Right lobe of liver (tissue), 6 donors: Measurements from ENCODE around the gene DYRK3. TPM values are rescaled to one million over a fixed set of nuclear protein-coding genes. Genes with fewer than 3 reads are reported as not detected.
A peak's percentile ranks its signal among the peaks of the same experiment; 100 is the strongest.

Source experiments
- ATAC-seq, 4 donors: fragments of 200-7000 bp; cut with Tn5 transposase; one replicate each; pipeline ENCODE4 v1.9.1; 2020; ENCODE audit warnings: mild to moderate bottlenecking in 4 of 4, moderate library complexity in 4 of 4
- DNase-seq, 3 donors: peaks; one replicate each; pipeline ENCODE4 v3.0.0-alpha.2; 2020
- H3K27ac ChIP-seq, 3 donors: fragments of 200-600 bp; one replicate each; pipeline ENCODE4 v1.8.0; 2022
- H3K27me3 ChIP-seq, 2 donors: fragments of 200-600 bp; one replicate each; pipeline ENCODE4 v1.8.0; 2022
- H3K36me3 ChIP-seq, 4 donors: fragments of 200-600 bp; sonication (generic) in 1 of 4; one replicate each; pipeline versions ENCODE4 v1.5.1 to v1.8.0; 2017 to 2022; ENCODE audit warnings: control low read depth in 1 of 4
- H3K4me1 ChIP-seq, 4 donors: fragments of 200-600 bp; sonication (generic) in 1 of 4; one replicate each; pipeline versions ENCODE4 v1.5.1 to v1.8.0; 2017 to 2022; ENCODE audit warnings: control low read depth in 1 of 4
- H3K4me3 ChIP-seq, 3 donors: fragments of 200-600 bp; one replicate each; pipeline ENCODE4 v1.8.0; 2022
- H3K9me3 ChIP-seq, 4 donors: fragments of 200-600 bp; sonication (generic) in 1 of 4; one replicate each; pipeline versions ENCODE4 v1.5.1 to v1.8.0; 2017 to 2022; ENCODE audit warnings: control low read depth in 1 of 4
- CTCF ChIP-seq, 4 donors: fragments of 200-600 bp in 3 of 4; fragments of 450-650 bp in 1 of 4; IDR thresholded peaks; one replicate each; pipeline versions ENCODE4 v1.5.1 to v1.8.0; 2016 to 2022; ENCODE audit warnings: antibody characterized with exemption in 4 of 4, mild to moderate bottlenecking in 2 of 4
- POLR2A ChIP-seq: fragments of 450-650 bp; IDR thresholded peaks from one replicate; pipeline ENCODE4 v1.6.1; 2017; ENCODE audit warnings: antibody characterized with exemption, mild to moderate bottlenecking
- whole genome bisulfite sequencing: methylation state at CpG from one replicate; pipeline ENCODE4 v1.1.6; 2018; ENCODE audit warnings: low coverage, low lambda C conversion rate; ENCODE audit not compliant: insufficient coverage; ENCODE audit errors: missing lambda C conversion rate; 5-methylcytosine and 5-hydroxymethylcytosine counted together
- intact Hi-C, 2 donors: fragments of 100-400 bp; cut with DNase I; formaldehyde crosslinking; loops; one replicate each; pipeline versions ENCODE4 v1.11.2 to v1.14.1; 2022
- total RNA-seq, 6 experiments: library from RNA; depleted of rRNA in 2 of 6; stranded (reverse); fragments of >200 nt in 2 of 6; fragmentation: NEBNext Ultra II Directional in 3 of 6; extraction: Animal tissue kit (Norgen Biotek cat#: 25700) in 3 of 6; gene quantifications; one replicate each; pipeline versions ENCODE4 v1.1.0 to v1.2.4, GENCODE V29; 2016 to 2023
- donor health status: DM: no; HTN: yes; CAD: no.
- donor health status: DM: no; HTN: no; CAD: no.
- donor health status: DM: no; HTN: no; CAD: no.
- donor health status: DM: no; HTN: yes; CAD: no.
- donor health status: DM: no; HTN: yes; CAD: no.

The DYRK3 gene
- total RNA-seq, 6 experiments from 2014 or later, result 2.8 to 5.6 (median 4.0) TPM

- ATAC-seq (no peak), DNase-seq (no peak)
- H3K4me1 ChIP-seq, result peaks cover 0 to 42% (median 9%) of the 10 kb centered on the region in 4 donors
- no peaks in the 10 kb centered on the region for H3K36me3 ChIP-seq
- H3K9me3 ChIP-seq, result no peaks in the 10 kb centered on the region
- no peaks in the 10 kb centered on the region for H3K27me3 ChIP-seq
- TF ChIP-seq CTCF (IDR thresholded peaks at IDR 0.05) (no peak), POLR2A (no peak)
- H3K27ac ChIP-seq, result no peak overlapping the region
- 36% methylated on average over 5 of the region's 5 CpGs for WGBS
- no peak overlapping the region for H3K4me3 ChIP-seq
- intact Hi-C loops, result no loop called here
These were observed 28.0 kb downstream of the DYRK3 start for GRCh38 chr1:206663362-206663761.

DNA sequence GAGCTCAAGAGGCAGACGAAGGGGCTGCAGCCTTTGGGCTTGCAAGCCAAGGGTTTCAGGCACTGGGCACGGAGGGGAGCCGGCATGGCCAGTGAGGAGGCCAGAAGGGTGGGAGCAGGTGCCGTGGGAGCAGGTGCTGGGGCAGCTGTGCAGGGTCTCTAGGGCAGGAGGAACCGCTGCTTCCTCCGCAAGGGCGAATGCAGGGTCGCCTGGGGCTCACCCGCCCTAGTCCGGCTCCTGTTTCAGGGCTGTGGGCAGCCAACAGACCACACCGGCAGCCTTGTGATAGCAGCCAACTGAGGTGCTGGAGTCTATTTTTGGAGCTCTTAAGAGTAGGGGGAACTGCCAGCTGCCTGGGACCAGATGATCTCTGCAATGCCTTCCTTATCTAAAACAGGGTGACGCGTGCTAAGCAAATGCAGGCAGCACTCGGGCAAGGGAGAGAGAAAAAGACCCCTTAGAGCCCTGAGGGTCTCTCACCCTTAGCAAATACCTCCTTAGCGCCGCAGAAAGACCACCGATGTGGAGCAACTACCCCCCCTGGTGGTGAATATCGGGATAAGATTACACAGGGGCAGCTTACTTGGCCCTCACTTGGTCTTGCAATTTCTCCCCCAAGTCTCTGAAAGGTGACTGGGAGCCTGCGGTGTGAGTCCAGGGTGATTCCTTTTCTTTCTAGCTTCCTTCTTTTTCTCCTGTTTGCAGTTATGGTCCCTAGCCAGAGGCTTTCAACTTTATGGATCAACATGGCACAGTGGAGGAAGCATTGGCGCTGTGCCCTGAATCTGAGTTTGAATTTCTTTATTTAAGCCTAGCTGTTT is 28.7 kb downstream of the DYRK3 start:
- DNase-seq, result peak in 1 of 3 donors; percentile 70
- Histone ChIP-seq H3K4me1 (peaks cover 0 to 35% (median 5%) of the 10 kb centered on the region in 4 donors), H3K27ac (no peak overlapping the region), H3K27me3 (no peaks in the 10 kb centered on the region), H3K9me3 (no peaks in the 10 kb centered on the region), H3K4me3 (no peak overlapping the region), H3K36me3 (no peaks in the 10 kb centered on the region)
- 17% methylated on average over 13 of the region's 20 CpGs for WGBS
- intact Hi-C loops, result no loop called here
- peak; percentile 20 to 41 (median 30) for ATAC-seq
- TF ChIP-seq CTCF (IDR thresholded peaks at IDR 0.05) (peak; percentile 85 to 88 (median 87)), POLR2A (no peak)

DNA sequence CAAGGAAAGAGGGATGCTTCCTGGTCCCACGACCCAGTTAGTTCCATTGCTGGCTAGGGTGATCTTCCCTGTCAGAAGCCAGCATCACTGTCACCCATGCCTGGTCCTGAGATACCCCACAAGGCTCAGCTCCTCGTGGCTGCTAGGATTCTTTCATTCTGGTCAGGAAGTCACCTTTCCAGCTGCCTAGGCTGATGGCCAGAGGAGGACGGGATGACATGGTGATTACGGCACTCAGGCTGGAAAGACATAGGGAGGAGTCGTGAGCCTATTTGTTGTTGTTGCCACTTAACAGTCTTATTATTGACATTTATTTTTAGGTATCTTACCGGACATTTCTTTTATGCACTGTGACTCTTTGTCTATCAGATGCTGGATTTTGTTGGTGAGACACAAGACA is 29.4 kb downstream of the DYRK3 start:
- intact Hi-C loops, result no loop called here
- peaks cover 0 to 31% (median 4%) of the 10 kb centered on the region in 4 donors for H3K4me1 ChIP-seq
- H3K4me3 ChIP-seq, result no peak overlapping the region
- WGBS, result 55% methylated on average over 4 of the region's 6 CpGs
- no peak for TF ChIP-seq POLR2A
- TF ChIP-seq CTCF (IDR thresholded peaks at IDR 0.05), result no peak
- H3K27ac ChIP-seq, result no peak overlapping the region
- ATAC-seq, result no peak
- no peaks in the 10 kb centered on the region for H3K27me3 ChIP-seq
- no peaks in the 10 kb centered on the region for H3K9me3 ChIP-seq
- no peak for DNase-seq
- no peaks in the 10 kb centered on the region for H3K36me3 ChIP-seq

- no peak for TF ChIP-seq CTCF (IDR thresholded peaks at IDR 0.05)
- Histone ChIP-seq H3K4me3 (no peak overlapping the region), H3K4me1 (peaks cover 0 to 31% (median 4%) of the 10 kb centered on the region in 4 donors), H3K27ac (peak overlapping the region in 2 of 3 donors; percentile 59 to 87), H3K27me3 (no peaks in the 10 kb centered on the region), H3K9me3 (no peaks in the 10 kb centered on the region), H3K36me3 (no peaks in the 10 kb centered on the region)
- ATAC-seq (no peak), DNase-seq (no peak)
- intact Hi-C loops, result no loop called here
- WGBS, result 39% methylated on average over 2 of the region's 3 CpGs
These were observed 30.8 kb downstream of the DYRK3 start for GRCh38 chr1:206666031-206666561.
